HG03575 (cell line): ENCODE results near the gene KDM5A.
"Not testable (repeated sequence)": the region's sequence is repeated elsewhere in the genome, so short reads cannot be mapped to it uniquely, and the experiment has no call there.

Experiments used
- ATAC-seq: cut with Tn5 transposase; IDR thresholded peaks from one replicate; pipeline ENCODE4 v1.9.1; 2021; ENCODE audit not compliant: unreplicated experiment, insufficient number of reproducible peaks, low FRiP score; ENCODE audit errors: extremely low read depth

Gene KDM5A

GRCh38 chr12:253116-253831 is 135.8 kb downstream of the KDM5A start:
- no peak for ATAC-seq

- ATAC-seq: no peak
Observed at GRCh38 chr12:252636-253035, 136.5 kb downstream of the KDM5A start.

GRCh38 chr12:247271-247670 is 141.8 kb downstream of the KDM5A start:
- ATAC-seq: no peak

- no peak for ATAC-seq
Observed at GRCh38 chr12:243381-243780, 145.7 kb downstream of the KDM5A start.

GRCh38 chr12:242496-242895 is 146.6 kb downstream of the KDM5A start:
- ATAC-seq: no peak

- ATAC-seq: no peak
Observed at GRCh38 chr12:241266-241665, 147.9 kb downstream of the KDM5A start.

GRCh38 chr12:240566-240965 is 148.6 kb downstream of the KDM5A start:
- ATAC-seq: no peak

GRCh38 chr12:238736-239398 is 150.3 kb downstream of the KDM5A start:
- no peak for ATAC-seq

- no peak for ATAC-seq
Observed at GRCh38 chr12:238116-238515, 151.0 kb downstream of the KDM5A start.

- no peak for ATAC-seq
Observed at GRCh38 chr12:237026-237815, 151.9 kb downstream of the KDM5A start.

GRCh38 chr12:236445-236844 is 152.7 kb downstream of the KDM5A start:
- no peak for ATAC-seq

GRCh38 chr12:235967-236366 is 153.2 kb downstream of the KDM5A start:
- ATAC-seq: not testable (repeated sequence)

- ATAC-seq: no peak
Observed at GRCh38 chr12:234891-235415, 154.2 kb downstream of the KDM5A start.

GRCh38 chr12:234019-234418 is 155.1 kb downstream of the KDM5A start:
- ATAC-seq: no peak

GRCh38 chr12:233615-233968 is 155.5 kb downstream of the KDM5A start:
- no peak for ATAC-seq

- no peak for ATAC-seq
Observed at GRCh38 chr12:232731-233614, 156.1 kb downstream of the KDM5A start.

- no peak for ATAC-seq
Observed at GRCh38 chr12:230925-231671, 158.0 kb downstream of the KDM5A start.
